MG63 (cell line): ENCODE measurements around the gene TMEM129. TPM values are rescaled to one million over a fixed set of nuclear protein-coding genes. Genes with fewer than 3 reads are reported as not detected.
A peak's percentile ranks its signal among the peaks of the same experiment; 100 is the strongest.

Experiments
- DNase-seq: peaks from one replicate; pipeline ENCODE4 v3.0.0-alpha.2; 2020
- H3K27me3 ChIP-seq: fragments of 250-450 bp; sonication (Bioruptor Pico); 2 replicates; pipeline ENCODE4 v1.5.1; 2020; ENCODE audit warnings: mild to moderate bottlenecking, moderate library complexity
- H3K36me3 ChIP-seq: fragments of 250-450 bp; sonication (Bioruptor Pico); 2 replicates; pipeline ENCODE4 v1.5.1; 2020; ENCODE audit warnings: mild to moderate bottlenecking, moderate library complexity
- H3K4me3 ChIP-seq: fragments of 250-450 bp; sonication (Bioruptor Pico); 2 replicates; pipeline ENCODE4 v1.5.1; 2020; ENCODE audit warnings: mild to moderate bottlenecking, moderate library complexity
- H3K9me3 ChIP-seq: fragments of 250-450 bp; sonication (Bioruptor Pico); 2 replicates; pipeline ENCODE4 v1.5.1; 2020; ENCODE audit warnings: mild to moderate bottlenecking, moderate library complexity
- total RNA-seq: library from RNA; depleted of rRNA; stranded (reverse); fragments of >200 nt; shearing (Covaris generic); gene quantifications from 2 replicates; pipeline ENCODE4 v1.2.3, GENCODE V29; 2014; ENCODE audit warnings: low replicate concordance; rRNA removed

TMEM129 gene
- total RNA-seq = 11.2 and 15.7 TPM in 2 replicates

- no peaks in the 10 kb centered on the region for H3K27me3 ChIP-seq
- peak within 1 kb of the TSS; percentile 67 for H3K4me3 ChIP-seq
- H3K36me3 ChIP-seq = peaks cover 20% of the 10 kb centered on the region
- peak; percentile 86 for DNase-seq
- no peaks in the 10 kb centered on the region for H3K9me3 ChIP-seq
Measured at GRCh38 chr4:1721003-1721665, at the start of gene TMEM129, which contains the start of gene TACC3. TSS of gene TMEM129 (minus strand) at chr4:1721323. CDS start at chr4:1720837, 486 bp downstream. TSS of gene TACC3 (plus strand) at chr4:1721521. CDS start at chr4:1723422, 1,901 bp downstream.

- Histone ChIP-seq H3K9me3 (no peaks in the 10 kb centered on the region), H3K4me3 (no peak overlapping the region), H3K27me3 (no peaks in the 10 kb centered on the region), H3K36me3 (no peaks in the 10 kb centered on the region)
- no peak for DNase-seq
Measured at GRCh38 chr4:1770791-1771231, 49.7 kb upstream of the TMEM129 start.

- no peak overlapping the region for H3K4me3 ChIP-seq
- no peak for DNase-seq
- no peaks in the 10 kb centered on the region for H3K9me3 ChIP-seq
- no peaks in the 10 kb centered on the region for H3K27me3 ChIP-seq
- H3K36me3 ChIP-seq = no peaks in the 10 kb centered on the region
Measured at GRCh38 chr4:1770245-1770644, 49.1 kb upstream of the TMEM129 start.

GRCh38 chr4:1769692-1770091 is 48.6 kb upstream of the TMEM129 start:
- H3K9me3 ChIP-seq = no peaks in the 10 kb centered on the region
- H3K27me3 ChIP-seq = no peaks in the 10 kb centered on the region
- H3K36me3 ChIP-seq = no peaks in the 10 kb centered on the region
- no peak for DNase-seq
- no peak overlapping the region for H3K4me3 ChIP-seq

- Histone ChIP-seq H3K36me3 (no peaks in the 10 kb centered on the region), H3K27me3 (no peaks in the 10 kb centered on the region), H3K9me3 (no peaks in the 10 kb centered on the region), H3K4me3 (no peak overlapping the region)
- no peak for DNase-seq
Measured at GRCh38 chr4:1768367-1769034, 47.4 kb upstream of the TMEM129 start.

- peak; percentile 53 for DNase-seq
- Histone ChIP-seq H3K36me3 (no peaks in the 10 kb centered on the region), H3K27me3 (no peaks in the 10 kb centered on the region), H3K9me3 (no peaks in the 10 kb centered on the region), H3K4me3 (no peak overlapping the region)
Measured at GRCh38 chr4:1767770-1768366, 46.7 kb upstream of the TMEM129 start.

GRCh38 chr4:1767061-1767769 is 46.1 kb upstream of the TMEM129 start:
- Histone ChIP-seq H3K36me3 (no peaks in the 10 kb centered on the region), H3K27me3 (no peaks in the 10 kb centered on the region), H3K4me3 (no peak overlapping the region), H3K9me3 (no peaks in the 10 kb centered on the region)
- peak; percentile 16 for DNase-seq

GRCh38 chr4:1766106-1767060 is 45.3 kb upstream of the TMEM129 start:
- no peaks in the 10 kb centered on the region for H3K27me3 ChIP-seq

GRCh38 chr4:1765409-1766072 is 44.4 kb upstream of the TMEM129 start:
- no peak for DNase-seq
- Histone ChIP-seq H3K4me3 (no peak overlapping the region), H3K36me3 (no peaks in the 10 kb centered on the region), H3K27me3 (no peaks in the 10 kb centered on the region), H3K9me3 (no peaks in the 10 kb centered on the region)

More at GRCh38 chr4:1766106-1767060, 45.3 kb upstream of the TMEM129 start:
- no peaks in the 10 kb centered on the region for H3K36me3 ChIP-seq
- no peak overlapping the region for H3K4me3 ChIP-seq
- DNase-seq = no peak
- H3K9me3 ChIP-seq = no peaks in the 10 kb centered on the region

- no peaks in the 10 kb centered on the region for H3K27me3 ChIP-seq
- no peaks in the 10 kb centered on the region for H3K9me3 ChIP-seq
- DNase-seq = no peak
- no peaks in the 10 kb centered on the region for H3K36me3 ChIP-seq
- H3K4me3 ChIP-seq = no peak overlapping the region
Measured at GRCh38 chr4:1764670-1765069, 43.5 kb upstream of the TMEM129 start.

- DNase-seq = no peak
- H3K27me3 ChIP-seq = no peaks in the 10 kb centered on the region
- H3K9me3 ChIP-seq = no peaks in the 10 kb centered on the region
- H3K36me3 ChIP-seq = no peaks in the 10 kb centered on the region
- H3K4me3 ChIP-seq = no peak overlapping the region
Measured at GRCh38 chr4:1763550-1764080, 42.5 kb upstream of the TMEM129 start.

- Histone ChIP-seq H3K27me3 (no peaks in the 10 kb centered on the region), H3K9me3 (no peaks in the 10 kb centered on the region), H3K4me3 (no peak overlapping the region), H3K36me3 (no peaks in the 10 kb centered on the region)
- DNase-seq = no peak
Measured at GRCh38 chr4:1763070-1763549, 42.0 kb upstream of the TMEM129 start.

GRCh38 chr4:1762264-1763010 is 41.3 kb upstream of the TMEM129 start:
- H3K36me3 ChIP-seq = no peaks in the 10 kb centered on the region
- no peaks in the 10 kb centered on the region for H3K9me3 ChIP-seq
- no peaks in the 10 kb centered on the region for H3K27me3 ChIP-seq
- H3K4me3 ChIP-seq = no peak overlapping the region
- no peak for DNase-seq

GRCh38 chr4:1761130-1761689 is 40.1 kb upstream of the TMEM129 start:
- H3K36me3 ChIP-seq = no peaks in the 10 kb centered on the region
- no peaks in the 10 kb centered on the region for H3K27me3 ChIP-seq
- no peak overlapping the region for H3K4me3 ChIP-seq
- H3K9me3 ChIP-seq = no peaks in the 10 kb centered on the region
- DNase-seq = no peak
